ENCODE measurements around the gene SIRT5. TPM values are rescaled to one million over a fixed set of nuclear protein-coding genes. Genes with fewer than 3 reads are reported as not detected.

Gene SIRT5
- total RNA-seq, 4 donors from 2014 or later: 16.2 to 27.9 (median 18.0) TPM

DNA sequence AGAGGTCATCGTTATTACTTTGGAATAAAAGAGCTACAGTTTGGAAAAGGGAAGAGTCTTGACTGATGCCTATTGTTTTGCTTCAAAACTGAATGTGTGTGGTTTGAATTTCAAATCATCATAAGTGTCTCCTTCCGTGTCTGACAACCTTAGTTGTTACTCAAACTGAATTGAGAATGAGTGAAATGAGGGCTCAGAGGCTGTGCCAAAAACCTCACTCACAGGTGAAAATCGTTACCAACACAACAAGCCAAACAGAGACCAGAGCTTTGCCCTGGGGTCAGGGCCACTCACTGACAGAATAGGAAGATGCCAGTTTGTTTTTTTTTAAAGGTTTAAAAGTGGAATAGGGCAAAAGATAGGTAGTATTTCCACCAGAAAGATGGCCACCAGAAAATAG is 15.2 kb upstream of the SIRT5 start:
- Histone ChIP-seq H3K4me1 (no peaks in the 10 kb centered on the region), H3K9me3 (no peaks in the 10 kb centered on the region), H3K4me3 (no peak overlapping the region), H3K36me3 (no peaks in the 10 kb centered on the region), H3K27ac (peak overlapping the region in 1 of 2 donors; percentile 48), H3K27me3 (no peaks in the 10 kb centered on the region)
- intact Hi-C loops (cut with DNase I; ENCODE audit: low total_unique reads): no loop called here
- DNase-seq: no peak
- TF ChIP-seq POLR2A (IDR thresholded peaks at IDR 0.05) (no peak), CTCF (IDR thresholded peaks at IDR 0.05) (no peak)

GRCh38 chr6:13559968-13560650 is 14.3 kb upstream of the SIRT5 start:
- intact Hi-C loops (cut with DNase I; ENCODE audit: low total_unique reads): no loop called here

GRCh38 chr6:13560651-13561044 is 13.8 kb upstream of the SIRT5 start:
- TF ChIP-seq CTCF (IDR thresholded peaks at IDR 0.05) (no peak), POLR2A (IDR thresholded peaks at IDR 0.05) (no peak)
- H3K36me3 ChIP-seq: no peaks in the 10 kb centered on the region

More at GRCh38 chr6:13559968-13560650, 14.3 kb upstream of the SIRT5 start:
- no peaks in the 10 kb centered on the region for H3K27me3 ChIP-seq
- TF ChIP-seq CTCF (IDR thresholded peaks at IDR 0.05): no peak
- TF ChIP-seq POLR2A (IDR thresholded peaks at IDR 0.05): no peak
- H3K36me3 ChIP-seq: no peaks in the 10 kb centered on the region
- H3K4me3 ChIP-seq: no peak overlapping the region
- H3K9me3 ChIP-seq: no peaks in the 10 kb centered on the region
- DNase-seq: no peak
- H3K4me1 ChIP-seq: no peaks in the 10 kb centered on the region
- no peak overlapping the region for H3K27ac ChIP-seq

GRCh38 chr6:13561624-13562267 is 12.7 kb upstream of the SIRT5 start:
- Histone ChIP-seq H3K36me3 (no peaks in the 10 kb centered on the region), H3K27me3 (no peaks in the 10 kb centered on the region), H3K4me1 (no peaks in the 10 kb centered on the region), H3K9me3 (no peaks in the 10 kb centered on the region), H3K27ac (no peak overlapping the region), H3K4me3 (no peak overlapping the region)
- TF ChIP-seq POLR2A (IDR thresholded peaks at IDR 0.05): no peak
- TF ChIP-seq CTCF (IDR thresholded peaks at IDR 0.05): no peak
- intact Hi-C loops (cut with DNase I; ENCODE audit: low total_unique reads): no loop called here
- no peak for DNase-seq

More at GRCh38 chr6:13560651-13561044, 13.8 kb upstream of the SIRT5 start:
- H3K4me1 ChIP-seq: no peaks in the 10 kb centered on the region
- H3K9me3 ChIP-seq: no peaks in the 10 kb centered on the region
- intact Hi-C loops (cut with DNase I; ENCODE audit: low total_unique reads): no loop called here
- no peak for DNase-seq
- no peak overlapping the region for H3K27ac ChIP-seq
- H3K4me3 ChIP-seq: no peak overlapping the region
- H3K27me3 ChIP-seq: no peaks in the 10 kb centered on the region

DNA sequence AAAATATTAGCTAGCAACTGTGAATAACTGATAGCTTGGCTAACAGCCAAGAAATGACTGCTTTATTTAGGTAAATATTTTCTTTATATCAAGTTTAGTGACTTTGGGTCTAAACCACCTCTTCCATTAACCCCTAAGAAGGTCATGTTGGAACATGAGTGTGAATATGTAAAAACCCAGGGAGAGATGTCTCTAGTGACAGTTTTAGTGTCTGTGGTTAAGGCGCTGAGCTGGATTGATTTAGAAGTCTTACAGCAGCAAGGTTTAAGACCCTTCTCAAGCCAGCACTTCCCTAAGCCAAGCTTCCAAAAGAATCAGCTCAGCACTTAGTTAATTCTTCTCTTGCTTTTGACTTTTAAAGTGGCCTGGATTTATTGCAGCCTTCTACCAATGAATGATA is 11.4 kb upstream of the SIRT5 start:
- TF ChIP-seq POLR2A (IDR thresholded peaks at IDR 0.05) (no peak), CTCF (IDR thresholded peaks at IDR 0.05) (no peak)
- Histone ChIP-seq H3K36me3 (no peaks in the 10 kb centered on the region), H3K4me1 (no peaks in the 10 kb centered on the region), H3K9me3 (no peaks in the 10 kb centered on the region), H3K27me3 (no peaks in the 10 kb centered on the region), H3K27ac (no peak overlapping the region), H3K4me3 (no peak overlapping the region)
- intact Hi-C loops (cut with DNase I; ENCODE audit: low total_unique reads): no loop called here
- DNase-seq: no peak

All from uterus (tissue), 4 donors.